ENCODE results near the gene TTLL11.

Gene TTLL11

GRCh38 chr9:121844562-121844961 lies 248.5 kb downstream of the TTLL11 start:
- DNase-seq: no peak

DNA sequence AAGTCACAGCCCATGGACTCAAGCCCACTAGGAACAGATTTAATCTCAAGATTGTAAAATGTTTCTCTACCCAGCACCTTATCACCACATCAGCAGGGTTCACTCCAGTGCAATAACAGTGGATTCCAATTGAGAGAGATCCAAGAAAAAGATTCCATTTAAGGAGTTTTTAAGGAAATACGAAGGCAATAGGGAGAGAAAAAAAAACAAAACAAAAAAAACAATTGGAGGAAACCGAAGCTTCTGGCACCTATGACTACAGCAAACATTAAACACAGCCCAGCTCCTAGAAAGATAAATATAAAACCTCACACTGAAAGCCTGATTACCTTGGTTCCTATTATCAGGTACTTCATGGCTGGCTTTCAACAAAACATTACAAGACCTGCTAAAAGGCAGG lies 249.0 kb downstream of the TTLL11 start:
- no peak for DNase-seq

DNA sequence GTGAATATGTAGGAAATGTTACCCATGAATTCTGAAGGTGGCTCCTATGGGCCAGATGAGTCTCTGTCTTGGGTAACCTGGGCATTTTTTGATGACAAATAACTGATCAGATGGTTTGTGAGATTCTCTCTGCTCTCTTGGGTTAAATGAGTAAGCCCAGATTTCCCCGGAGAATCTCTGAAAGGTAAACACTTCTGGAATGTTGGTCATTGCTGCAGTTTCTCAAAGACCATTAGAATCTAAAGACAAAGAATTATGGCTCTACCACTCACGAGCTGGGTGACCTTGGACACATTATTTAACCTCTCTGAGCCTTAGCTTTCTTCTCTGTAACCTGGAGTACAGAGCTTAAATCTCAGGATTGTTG lies 250.5 kb downstream of the TTLL11 start:
- DNase-seq: no peak

DNA sequence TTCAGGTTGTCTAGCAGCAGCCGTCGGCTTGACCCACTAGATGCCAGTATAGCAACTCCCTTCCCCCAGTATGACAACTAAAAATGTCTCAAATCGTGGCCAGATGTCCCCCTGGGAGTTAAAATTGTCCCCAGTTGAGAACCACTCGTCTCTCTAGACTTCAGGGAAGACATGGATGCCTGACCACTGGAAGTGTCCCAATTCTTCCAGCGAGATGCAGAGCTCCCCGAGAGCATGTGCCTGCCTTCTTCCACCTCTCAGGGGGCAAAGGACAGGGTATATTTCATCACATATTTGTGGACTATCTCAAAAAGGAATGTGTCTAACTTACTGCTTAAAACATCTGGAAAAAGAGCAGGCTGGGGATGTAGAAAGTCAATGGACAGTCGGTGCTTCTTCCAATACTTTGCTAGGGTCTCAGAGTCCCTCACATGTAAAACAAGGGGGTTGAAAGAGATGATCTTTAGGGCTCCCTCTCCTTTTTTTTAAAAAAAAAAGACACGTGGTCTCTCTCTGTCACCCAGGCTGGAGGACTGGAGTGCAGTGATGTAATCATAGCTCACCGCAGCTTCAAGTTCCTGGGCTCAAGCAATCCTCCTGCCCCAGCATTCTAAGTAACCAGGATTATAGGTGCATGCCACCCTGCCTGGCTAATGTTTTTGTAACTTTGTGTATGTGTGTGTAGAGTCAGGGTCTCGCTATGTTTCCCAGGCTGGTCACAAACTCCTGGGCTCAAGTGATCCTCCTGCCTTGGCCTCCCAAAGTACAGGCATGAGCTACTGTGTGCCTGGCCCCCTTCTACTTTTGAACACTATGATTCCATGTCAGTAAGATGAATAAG lies 251.1 kb downstream of the TTLL11 start:
- no peak for DNase-seq

DNA sequence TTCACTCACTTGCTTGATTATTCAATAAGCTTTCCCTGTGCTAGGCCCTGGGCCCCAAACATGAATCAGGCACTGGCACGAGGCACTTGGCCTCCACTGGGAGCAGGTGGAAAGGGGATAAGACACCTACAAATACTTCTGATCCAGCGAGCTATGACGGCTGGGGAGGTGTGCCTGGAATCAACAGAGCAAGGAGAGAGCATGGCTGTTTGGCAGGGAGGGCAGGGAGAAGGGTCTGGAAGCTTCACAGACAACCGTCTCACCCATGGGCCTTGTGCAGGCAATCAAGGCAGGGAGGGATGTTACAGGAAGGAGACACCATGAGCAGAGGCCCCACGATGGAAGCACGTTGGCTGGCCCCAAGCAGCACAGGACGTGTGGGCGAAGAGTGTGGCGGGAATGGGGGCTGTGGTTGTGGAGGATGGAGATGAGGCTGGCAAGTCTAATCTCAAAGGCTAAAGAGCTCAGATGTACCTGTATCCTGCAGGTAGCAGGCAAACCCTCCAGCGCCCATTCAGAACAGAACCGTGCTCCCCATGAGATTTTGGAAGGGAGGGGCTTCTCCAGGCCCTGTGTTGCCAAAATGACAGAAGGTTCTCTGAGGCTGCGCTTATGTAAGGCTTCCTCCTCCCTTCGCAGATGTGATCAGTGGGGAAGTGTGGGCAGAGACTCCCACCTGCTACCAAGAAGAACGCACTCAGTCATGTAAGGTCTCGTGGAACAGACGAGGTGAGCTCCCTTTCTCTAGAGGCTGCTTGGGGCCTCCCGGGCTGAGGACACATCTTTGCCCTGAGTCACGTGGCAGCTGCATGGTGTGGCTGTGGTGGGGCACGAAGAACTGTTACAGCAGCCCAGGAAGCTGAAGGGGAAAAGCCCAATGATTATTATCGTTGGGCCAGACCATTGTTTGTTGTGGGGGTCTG lies 252.0 kb downstream of the TTLL11 start:
- DNase-seq: no peak

- DNase-seq: no peak
Observed at GRCh38 chr9:121839726-121840500, 253.2 kb downstream of the TTLL11 start.

DNA sequence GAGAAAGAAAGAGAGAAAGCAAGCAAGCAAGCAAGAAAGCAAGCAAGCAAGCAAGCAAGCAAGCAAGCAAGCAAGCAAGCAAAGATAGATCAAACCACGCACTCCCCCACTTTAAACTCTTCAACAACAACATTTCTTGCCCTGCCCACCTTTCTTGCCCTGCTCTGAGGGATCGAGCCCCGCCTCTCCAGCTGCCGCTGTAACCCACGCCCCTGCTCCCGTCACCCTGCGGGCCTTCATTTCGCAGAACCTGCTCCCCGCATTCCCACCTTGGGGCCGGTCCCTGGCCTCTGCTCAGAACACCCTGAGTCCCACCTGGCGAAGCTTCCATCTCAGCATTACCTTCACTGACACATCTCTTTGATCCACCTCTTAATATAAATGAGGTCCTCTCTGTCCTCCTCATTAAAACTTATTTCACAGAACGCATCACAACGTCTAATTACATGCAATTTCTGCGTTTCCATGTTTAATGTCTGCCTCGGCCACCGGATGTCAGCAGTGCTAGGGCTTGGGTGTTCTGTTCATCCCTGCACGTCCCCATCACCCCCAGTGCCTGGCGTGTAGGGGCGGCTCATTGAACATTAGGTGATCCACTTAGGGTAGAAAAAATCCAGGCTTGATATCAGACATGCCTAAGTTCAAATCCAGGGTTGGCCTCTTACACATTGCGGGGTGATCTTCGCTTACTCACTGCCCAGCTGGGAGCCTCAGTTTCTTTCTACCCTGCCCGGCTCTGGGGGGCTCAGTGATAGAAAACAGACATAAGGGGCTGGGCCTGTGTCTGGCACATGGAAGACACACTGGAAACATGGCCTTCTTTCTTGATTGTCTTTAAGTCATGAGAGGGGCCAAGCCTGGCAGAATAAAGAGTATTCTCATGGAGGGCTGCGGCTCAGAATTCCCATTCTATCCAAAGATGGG lies 254.1 kb downstream of the TTLL11 start:
- DNase-seq: no peak

DNA sequence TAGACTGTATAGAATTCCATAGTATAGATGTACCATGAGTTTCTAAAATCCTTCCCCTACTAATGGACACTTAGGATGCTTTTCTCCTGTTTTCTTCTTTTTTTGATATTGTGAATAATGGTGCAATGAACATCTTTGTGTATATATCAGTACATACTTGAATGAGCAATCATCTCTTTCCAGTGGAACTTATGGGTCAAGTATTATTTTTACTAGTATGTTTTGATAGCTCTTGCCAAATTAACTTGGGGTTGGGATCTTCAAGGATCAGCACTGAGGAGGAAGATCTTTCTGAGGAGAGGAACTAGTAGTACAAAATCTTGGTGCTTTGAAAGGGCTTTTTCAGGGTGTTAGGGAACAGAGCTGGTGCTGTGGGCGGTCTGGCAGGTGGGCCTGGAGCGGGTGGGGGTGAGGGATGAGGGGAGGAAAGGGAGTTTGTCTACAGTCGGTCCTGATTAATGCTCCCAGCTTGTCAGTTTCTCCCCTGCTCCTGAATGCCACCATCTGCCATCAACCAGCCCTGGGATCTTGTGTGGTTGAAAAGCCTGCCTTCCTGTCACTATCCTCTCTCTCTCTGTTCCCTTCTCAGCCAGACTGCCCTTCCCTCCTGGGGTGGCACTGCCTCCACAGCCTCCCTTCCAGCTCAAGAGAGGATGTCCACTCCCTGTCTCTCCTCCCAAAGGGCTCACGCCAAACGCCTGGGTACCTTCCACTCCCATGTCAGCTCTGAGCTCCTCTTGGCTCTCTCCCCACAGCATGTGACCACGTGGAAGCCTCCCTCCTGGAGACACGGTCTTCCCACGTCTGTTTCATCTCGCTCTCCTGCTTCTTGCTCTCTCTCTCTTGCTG lies 255.8 kb downstream of the TTLL11 start:
- no peak for DNase-seq

DNA sequence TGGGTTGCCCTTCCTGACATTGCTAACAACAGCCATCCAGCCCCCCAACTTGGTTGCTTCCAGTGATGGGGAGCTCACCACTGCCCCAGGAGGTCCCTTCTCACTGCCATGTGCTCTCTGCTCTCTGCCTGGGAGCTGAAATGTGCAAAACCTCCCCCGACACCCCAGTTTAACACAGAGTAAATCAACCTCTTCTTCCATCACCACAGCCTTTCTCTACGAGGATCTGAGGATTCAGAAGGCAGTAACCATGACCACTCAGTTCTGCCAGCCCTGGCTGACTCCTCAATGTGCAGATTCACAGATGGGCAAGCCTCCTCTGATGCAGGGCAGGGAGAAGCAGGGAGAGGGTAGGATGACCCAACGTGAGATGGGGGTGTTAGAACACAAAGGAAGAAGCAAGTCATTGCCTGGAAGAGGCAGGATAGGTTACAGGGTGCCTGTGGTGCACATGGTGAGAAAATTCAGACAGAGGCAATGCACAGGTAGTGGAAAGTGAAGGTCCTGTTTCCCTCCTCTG lies 256.7 kb downstream of the TTLL11 start:
- no peak for DNase-seq

DNA sequence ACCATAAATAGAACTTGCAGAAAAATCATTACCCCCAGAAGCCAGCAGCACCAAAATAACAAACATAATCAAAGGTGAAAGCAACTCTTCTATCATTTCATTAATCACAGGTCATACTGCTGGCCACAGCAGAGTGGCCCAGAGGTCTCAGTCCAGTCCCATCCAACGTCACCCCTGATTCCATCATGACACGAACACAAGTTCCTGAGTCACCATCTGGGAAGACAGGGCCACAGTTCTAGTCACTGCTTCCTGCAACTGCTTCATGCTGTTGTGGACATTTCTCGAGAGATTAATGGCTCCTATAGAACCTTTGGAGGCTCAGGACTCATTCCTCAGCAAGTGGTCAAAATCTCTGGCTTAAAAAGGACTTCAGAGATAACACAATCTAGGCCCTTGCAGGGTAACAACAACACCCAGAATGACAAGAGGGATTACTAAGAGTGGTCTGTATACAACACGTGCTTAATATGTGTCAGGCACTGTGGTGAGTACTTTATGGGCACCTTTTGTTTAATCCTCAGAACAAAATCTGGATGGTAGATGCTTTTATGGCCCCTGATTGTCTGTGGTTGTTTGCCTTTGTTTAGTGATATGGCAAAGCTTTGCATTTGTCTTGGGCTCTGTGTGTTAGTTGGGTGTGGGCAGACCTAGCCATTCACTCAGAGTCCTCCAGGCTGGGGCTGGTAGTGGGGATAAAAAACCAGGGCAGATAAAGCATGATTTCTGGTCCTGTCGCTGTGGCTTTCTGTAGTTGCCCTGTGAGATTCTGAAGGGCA lies 257.3 kb downstream of the TTLL11 start:
- no peak for DNase-seq

DNA sequence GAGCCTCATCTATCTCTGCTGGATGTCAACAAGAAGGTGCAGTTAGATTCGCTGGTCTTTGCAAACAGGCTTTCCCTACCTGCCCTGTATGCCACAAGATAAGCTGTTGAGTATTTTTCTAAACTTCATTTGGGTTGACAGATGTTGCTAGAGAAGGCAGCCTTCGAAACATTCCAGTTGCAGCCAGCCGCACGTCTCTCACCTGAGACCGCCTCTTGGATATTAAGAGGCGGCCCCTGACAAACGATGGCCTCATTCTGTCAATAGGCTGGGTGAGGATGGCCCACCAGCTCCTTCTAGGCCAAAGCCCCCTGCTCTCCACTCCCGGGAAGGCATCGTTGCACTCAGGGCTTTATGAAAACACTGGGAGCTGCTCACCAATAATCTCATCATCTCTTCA lies 260.0 kb downstream of the TTLL11 start:
- no peak for DNase-seq

GRCh38 chr9:121831869-121832268 lies 261.2 kb downstream of the TTLL11 start:
- no peak for DNase-seq

DNA sequence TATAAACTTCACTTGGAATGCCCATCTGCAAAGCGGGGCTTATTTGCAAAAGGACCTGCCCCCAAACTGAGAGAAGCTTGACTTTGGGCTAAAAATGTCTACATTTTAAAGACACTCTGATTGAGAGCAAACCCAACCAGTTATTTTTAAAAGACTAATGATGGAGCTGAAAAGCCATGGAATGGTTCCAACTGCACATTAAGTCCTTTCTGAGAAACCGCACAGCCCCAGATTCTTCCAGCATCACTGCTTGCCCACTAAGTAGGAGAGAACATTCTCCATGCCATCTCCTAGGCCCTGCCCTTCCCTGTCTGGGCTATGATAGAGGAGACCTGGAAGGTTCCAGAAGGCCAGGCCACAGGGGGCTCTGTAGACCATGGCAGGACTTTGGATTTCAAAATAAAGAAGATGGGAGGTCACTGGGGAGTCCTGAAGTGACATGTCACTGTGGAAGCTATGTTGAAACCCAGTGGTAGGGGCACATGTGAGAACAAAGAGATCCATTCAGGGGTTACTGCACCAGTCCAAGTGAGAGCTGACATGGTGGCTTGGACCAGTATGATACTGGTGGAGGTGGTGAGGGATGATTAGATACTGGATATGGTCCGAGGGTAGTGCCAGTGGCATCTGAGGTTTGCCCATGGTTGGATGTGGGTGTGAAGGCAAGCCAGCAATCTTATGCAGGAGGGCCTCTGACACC lies 262.5 kb downstream of the TTLL11 start:
- DNase-seq: no peak

DNA sequence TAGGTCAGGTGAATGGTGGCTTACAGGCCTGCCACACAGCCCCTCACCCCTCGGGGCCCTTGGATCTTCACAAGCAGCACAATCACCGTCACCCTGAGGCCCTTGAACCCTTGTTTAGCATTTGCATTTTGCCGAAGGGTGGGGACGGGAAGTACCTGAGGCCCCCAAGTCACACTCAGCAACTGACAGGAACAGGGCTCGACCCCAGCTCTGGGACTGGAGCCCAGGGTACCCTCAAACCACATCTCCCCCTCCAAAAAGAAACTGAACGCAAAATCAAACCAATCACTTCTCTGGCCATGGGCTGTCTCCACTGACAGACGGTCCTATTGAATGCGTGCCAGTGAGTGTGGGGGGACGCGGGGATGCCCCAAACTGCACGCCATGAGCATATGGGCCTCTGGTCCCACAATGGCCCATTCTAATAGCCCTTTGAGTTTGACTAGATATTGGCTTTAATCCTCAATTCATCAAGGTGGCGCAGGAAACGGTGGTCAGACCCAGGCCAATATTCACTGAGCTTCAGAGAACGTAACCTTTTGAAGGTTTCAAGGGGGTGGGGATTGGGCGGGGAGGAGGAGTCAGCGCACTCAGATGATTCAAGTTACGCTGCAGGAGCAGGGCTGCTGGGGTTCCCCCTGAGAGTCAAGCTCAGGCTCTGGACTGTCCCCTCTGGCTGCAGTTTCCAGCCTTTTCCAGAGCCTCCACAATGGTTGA lies 265.7 kb downstream of the TTLL11 start:
- no peak for DNase-seq

GRCh38 chr9:121826711-121827110 lies 266.4 kb downstream of the TTLL11 start:
- DNase-seq: no peak

DNA sequence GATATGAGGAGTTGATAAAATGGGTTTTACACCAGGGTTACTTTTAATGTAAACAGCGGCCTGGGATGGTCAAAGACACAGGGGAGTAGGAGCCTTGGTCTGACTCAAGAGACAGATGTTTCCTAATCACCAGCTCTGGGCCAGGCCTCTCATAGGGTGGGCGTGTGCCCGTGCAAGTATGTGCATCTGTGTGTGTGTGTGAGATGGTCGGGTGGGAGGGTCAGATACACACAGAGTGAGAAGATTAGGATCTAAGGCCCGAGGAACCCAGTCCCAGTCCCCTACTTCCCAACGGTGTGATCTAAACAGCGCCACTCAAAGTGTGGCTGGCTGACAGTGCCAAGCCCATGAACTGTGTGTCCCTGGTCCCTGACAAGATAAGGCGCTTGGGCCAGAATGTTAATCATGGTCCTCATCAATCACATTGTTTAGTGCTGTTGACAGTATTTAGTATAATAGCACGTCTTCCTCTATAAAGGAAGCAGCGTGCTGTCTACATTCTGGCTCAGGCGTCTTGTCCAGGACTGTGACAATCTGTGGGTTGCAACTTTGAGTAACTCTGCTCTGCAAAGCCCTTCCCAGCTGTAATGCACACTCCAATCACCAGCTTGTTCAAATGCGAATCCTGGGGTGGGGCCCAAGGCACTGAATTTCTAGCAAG lies 267.9 kb downstream of the TTLL11 start:
- no peak for DNase-seq

DNA sequence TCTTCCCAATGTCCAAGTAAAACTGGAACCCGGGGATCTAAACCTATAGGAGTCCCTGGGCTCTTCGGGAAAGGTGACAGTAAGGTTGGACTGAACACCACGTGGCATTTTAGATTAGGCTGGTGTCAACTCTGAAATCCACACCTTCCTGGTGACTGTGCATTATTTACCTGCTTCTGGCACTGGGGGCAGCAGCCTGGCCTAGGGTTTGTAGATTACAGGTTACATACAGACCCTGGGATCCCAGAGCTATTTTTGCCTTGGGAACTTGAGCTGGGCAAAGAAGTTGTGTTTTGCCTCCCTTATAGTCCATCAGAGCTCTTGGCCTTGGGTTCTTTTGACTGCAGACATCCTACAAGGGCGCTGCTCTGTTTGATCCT lies 268.5 kb downstream of the TTLL11 start:
- no peak for DNase-seq
